Measurements from ENCODE around the gene CHURC1.

DNA sequence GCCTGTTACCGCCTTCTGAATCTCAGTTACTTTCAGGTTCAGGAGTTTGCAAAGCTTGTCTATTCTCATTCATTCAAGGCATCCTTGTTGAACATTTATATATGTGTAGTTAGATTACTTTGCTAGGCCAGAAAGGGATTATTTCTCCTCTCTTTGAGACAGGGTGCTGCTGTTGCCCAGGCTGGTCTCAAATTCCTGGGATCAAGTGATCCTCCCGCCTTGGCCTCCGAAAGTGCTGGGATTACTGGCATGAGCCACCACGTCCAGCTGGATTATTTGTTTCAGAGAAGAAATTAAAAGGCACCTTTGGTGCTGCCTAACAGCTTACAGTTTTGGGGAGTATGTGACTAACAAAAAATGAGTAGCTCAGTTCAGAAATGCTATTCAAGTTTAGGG lies 772 bp downstream of the CHURC1 start:
- TF ChIP-seq, protein P1, sequence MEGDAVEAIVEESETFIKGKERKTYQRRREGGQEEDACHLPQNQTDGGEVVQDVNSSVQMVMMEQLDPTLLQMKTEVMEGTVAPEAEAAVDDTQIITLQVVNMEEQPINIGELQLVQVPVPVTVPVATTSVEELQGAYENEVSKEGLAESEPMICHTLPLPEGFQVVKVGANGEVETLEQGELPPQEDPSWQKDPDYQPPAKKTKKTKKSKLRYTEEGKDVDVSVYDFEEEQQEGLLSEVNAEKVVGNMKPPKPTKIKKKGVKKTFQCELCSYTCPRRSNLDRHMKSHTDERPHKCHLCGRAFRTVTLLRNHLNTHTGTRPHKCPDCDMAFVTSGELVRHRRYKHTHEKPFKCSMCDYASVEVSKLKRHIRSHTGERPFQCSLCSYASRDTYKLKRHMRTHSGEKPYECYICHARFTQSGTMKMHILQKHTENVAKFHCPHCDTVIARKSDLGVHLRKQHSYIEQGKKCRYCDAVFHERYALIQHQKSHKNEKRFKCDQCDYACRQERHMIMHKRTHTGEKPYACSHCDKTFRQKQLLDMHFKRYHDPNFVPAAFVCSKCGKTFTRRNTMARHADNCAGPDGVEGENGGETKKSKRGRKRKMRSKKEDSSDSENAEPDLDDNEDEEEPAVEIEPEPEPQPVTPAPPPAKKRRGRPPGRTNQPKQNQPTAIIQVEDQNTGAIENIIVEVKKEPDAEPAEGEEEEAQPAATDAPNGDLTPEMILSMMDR (IDR thresholded peaks at IDR 0.05) = no peak
- TF ChIP-seq POLR2A (IDR thresholded peaks at IDR 0.05) = no peak

Measured in testis (tissue), 2 donors.